DMS153 treated with DMSO at 0.1 percent for 48 hours (cell line): ENCODE measurements around the gene LAGE3.

ENCODE experiments used
- DNase-seq: peaks from one replicate; lab custom pipeline; 2025; ENCODE audit not compliant: unreplicated experiment; lab: John Stamatoyannopoulos, UW

The LAGE3 gene

DNA sequence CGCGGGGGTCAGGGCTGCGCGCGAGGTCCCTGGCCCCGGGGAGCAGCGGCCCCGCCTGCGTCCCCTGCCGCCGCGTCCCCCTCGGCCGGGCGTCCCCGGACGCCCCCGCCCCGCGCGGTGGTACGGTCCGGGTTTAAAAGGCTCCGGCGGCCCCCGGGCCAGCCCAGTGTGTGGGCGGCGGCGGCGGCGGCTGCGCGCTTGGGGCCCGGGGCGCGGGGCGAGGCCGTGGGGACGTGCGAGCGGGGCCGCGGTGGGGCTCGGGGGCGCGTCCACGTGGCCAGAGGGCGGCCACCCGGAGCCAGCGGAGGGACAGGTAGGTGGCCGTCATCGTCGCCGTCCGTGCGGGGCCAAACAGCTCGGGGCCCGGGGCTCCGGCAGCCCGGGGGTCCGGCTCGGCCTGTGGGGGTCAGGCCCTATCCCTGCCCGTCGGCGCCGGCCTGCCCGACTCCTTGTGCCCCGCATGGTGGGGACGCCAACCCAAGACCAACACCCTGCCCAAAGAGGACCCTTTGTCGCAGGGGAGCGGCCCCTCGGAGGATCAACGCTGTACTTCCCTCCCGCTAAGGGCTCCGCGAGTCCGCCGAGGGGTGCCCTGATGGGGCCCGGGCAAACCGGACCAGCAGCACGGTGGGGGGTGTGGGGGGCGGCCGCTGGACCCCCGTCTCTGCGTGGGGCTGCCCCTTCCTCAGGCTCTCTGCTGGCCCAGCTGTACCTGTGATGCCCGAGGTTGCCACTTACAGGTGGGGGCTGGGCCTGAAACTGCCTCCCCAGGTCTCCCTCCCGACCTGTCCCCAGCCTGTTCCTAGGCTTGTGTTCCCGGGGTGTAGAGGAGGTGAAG lies 20.7 kb downstream of the LAGE3 start, which contains the start of gene PLXNA3:
TSS of gene PLXNA3 (plus strand) at position 166 of the 838 bp plus-strand sequence. CDS start 1,903 bp downstream, outside the sequence.
- peak; percentile 2 for DNase-seq

- DNase-seq, result peak; percentile 11
These were observed 21.5 kb downstream of the LAGE3 start for GRCh38 chrX:154457491-154458115.

GRCh38 chrX:154452823-154453222 lies 26.3 kb downstream of the LAGE3 start:
- no peak for DNase-seq

DNA sequence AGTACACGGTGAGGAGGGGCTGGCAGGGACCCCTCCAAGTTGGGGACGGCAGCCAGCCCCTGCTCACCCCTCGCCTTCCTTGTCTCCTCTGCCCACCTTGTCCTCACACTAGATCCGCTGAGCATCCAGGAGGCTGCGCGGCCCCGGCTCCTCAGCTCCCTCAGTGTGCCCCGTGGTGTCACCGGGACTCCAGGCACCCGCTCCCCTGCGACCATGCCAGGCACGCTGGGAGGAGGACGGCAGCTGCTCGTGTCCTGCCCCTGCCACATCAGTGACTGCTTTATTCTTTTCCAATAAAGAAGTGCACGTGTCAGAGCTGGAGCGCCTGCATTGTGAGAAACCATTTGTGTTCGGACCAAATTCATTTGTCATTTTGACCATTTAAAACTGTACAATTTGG lies 28.8 kb downstream of the LAGE3 start:
- DNase-seq, result no peak

DNA sequence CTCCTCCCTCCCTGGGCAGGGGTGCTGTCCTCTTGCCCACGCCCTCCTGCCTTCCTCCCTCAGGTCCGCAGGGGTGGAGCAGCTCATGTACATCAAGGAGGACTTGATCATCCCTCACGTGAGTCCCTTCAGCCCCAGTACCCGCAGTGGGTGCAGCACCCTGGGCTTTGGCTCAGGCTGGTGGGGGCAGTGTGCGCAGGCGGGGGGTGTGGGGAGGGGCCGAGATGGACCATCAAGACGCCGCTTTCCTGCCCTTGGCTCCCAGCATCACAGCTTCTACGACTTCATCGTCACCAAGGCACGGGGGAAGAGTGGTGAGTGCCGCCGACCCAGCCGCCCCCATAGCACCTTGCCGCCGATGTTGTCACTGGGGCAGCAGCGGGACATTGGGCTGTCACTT lies 29.5 kb downstream of the LAGE3 start:
- no peak for DNase-seq

DNA sequence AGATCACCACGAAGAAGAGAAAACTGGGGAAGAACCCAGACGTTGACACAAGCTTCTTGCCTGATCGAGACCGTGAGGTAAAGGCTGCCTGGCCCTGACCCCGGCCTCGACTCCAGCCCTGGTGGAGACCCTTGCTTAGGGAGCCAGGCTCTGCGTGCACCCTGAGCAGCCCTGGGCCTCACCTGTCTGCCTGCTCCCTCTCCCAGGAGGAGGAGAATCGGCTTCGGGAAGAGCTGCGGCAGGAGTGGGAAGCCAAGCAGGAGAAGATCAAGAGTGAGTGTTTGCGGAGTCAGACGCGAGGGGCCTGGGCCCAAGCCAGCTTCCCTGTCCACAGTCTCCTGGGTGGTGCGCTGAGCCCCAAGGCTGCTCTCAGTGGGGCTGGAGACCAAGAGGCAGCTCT lies 30.6 kb downstream of the LAGE3 start:
- DNase-seq, result no peak

GRCh38 chrX:154446430-154446829 lies 32.7 kb downstream of the LAGE3 start:
- no peak for DNase-seq

DNA sequence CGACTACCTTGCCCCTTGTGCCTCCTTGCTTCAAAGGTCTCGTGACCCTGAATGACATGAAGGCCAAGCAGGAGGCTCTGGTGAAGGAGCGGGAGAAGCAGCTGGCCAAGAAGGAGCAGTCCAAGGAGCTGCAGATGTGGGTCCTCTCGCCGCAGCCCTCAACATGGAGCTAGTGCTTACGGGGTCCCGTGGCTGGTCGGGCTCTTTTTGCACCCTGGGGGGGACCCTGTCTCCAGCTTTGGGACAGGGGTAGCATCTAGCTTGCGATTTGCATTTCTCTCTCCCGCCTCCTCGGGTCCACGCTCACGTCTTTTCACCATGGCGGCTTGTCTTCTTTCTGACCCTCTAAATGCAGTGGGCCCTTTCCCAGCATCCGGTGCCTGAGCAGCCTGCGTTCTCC lies 33.3 kb downstream of the LAGE3 start:
- DNase-seq, result no peak

GRCh38 chrX:154444755-154445246 lies 34.3 kb downstream of the LAGE3 start:
- no peak for DNase-seq

DNA sequence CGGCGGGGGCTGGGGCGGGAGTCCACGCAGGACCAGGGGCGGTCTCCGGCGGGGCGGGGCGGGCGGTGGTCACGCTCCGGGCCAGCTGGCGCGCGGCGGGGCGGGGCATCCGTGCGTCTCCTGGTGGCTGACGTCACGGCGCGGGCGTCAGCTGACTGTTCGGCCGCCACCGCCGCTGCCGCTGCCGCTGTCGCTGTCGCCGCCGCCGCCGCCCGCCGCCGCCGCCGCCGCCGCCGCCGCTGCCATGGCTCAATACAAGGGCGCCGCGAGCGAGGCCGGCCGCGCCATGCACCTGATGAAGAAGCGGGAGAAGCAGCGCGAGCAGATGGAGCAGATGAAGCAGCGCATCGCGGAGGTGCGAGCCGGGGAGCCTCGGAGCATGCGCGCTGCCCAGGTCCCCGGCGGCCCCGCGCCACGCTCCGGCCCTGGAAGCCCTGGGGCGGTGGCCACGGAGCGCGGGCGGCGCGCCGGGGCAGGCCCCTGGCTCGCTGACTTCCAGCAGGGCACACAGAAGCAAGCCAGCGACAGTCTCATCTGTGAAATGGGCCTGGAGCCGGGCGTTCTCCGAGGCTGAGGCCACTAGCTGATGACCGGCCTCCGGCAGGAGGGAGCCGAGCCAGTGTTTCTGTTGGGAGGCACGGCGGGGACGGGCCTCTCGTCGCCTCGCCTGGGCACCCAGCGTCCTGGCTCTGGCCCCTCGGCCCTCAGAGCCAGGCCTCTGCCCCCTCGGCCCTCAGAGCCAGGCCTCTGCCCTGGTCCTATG lies 34.9 kb downstream of the LAGE3 start, which contains the start of gene FAM50A:
TSS of gene FAM50A (plus strand) at position 150 of the 763 bp plus-strand sequence. CDS start at position 245, 95 bp downstream.
- DNase-seq, result peak; percentile 70

GRCh38 chrX:154443479-154443910 lies 35.6 kb downstream of the LAGE3 start:
- DNase-seq, result no peak

GRCh38 chrX:154441984-154442707 lies 36.9 kb downstream of the LAGE3 start:
- DNase-seq, result no peak

GRCh38 chrX:154441564-154441963 lies 37.5 kb downstream of the LAGE3 start:
- DNase-seq, result no peak

- no peak for DNase-seq
These were observed 38.3 kb downstream of the LAGE3 start for GRCh38 chrX:154440623-154441357.

DNA sequence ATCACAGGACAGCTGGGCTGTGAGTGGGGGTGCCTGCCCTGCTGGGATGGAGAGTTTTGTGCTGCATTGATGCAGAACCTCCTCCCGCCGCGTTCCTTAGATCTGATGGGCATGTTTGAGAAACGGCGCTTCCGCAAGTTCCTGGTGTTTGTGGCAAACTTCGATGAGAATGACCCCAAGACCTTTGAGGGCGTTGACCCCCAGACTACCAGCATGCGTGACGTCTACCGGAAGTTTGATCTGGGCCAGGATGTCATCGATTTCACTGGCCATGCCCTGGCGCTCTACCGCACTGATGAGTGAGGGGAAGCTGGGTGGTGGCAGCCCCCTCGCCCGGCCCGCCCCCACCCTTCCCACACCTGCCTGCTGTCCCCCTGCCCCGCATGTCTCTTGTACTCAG lies 39.2 kb downstream of the LAGE3 start:
- DNase-seq, result no peak

DNA sequence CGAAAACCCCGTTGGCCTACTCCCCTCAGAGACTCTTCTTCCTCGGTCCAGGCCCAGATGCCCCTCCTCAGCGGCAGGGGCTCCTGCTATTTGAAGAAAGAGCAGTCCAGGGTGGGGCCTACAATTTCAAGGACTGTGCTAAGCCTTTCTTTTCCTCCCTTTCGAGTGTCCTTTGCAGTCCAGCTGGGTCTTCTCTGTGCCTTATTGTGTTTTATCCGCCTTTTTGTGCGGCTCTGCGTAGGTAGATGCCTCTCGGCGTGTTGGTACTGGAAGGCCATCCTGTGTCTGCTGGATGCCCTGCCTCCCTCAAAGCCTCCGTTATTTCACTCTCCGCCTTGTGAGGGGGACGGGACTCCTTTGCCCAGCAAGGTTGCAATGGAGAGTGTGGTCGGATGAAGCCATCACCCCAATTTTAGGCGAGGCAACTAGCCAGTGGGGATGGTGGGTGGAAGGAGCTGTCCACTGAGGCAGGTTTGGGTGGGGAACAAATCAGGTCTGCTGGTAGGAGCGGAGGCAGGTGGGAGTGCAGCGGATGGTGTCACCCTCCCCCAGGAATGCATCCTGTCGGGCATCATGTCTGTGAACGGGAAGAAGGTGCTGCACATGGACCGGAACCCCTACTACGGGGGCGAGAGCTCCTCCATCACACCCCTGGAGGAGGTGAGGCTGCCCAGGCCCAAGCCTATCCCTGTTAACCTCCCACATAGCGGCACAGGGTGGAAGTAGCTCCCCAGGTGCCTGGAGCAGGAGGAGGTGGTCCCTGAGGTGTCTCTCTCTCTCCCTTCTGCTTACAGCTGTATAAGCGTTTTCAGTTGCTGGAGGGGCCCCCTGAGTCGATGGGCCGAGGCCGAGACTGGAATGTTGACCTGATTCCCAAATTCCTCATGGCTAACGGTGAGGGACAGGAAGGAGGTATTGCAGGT lies 40.8 kb downstream of the LAGE3 start:
- DNase-seq, result no peak

GRCh38 chrX:154436983-154437752 lies 41.9 kb downstream of the LAGE3 start, which contains the start of gene GDI1:
Gene GDI1, plus strand, starts transcription at chrX:154437154. Its CDS starts 101 bp downstream, at chrX:154437255.
- DNase-seq, result peak; percentile 9

GRCh38 chrX:154436374-154436982 lies 42.6 kb downstream of the LAGE3 start:
- no peak for DNase-seq
